H1 (cell line): Measurements from ENCODE around the gene U2AF1L4. TPM values are rescaled to one million over a fixed set of nuclear protein-coding genes. Genes with fewer than 3 reads are reported as not detected.

ENCODE experiments used
- CTCF ChIA-PET: fragments of 300-600 bp; sonication (Branson Sonifier 250); formaldehyde crosslinking; loops from one replicate; lab custom pipeline; 2021; ENCODE audit not compliant: partially characterized antibody; lab: Charles Lee
- POLR2A ChIA-PET: fragments of 300-600 bp; sonication (Branson Sonifier 250); formaldehyde crosslinking; loops from one replicate; lab custom pipeline; 2021; ENCODE audit warnings: inconsistent platforms; ENCODE audit not compliant: partially characterized antibody; lab: Charles Lee
- DNase-seq, 2 experiments: peaks; one replicate each; pipeline versions ENCODE4 v3.0.0 to v3.0.0-alpha.2; 2010 to 2022; ENCODE audit warnings: low spot score in 2 of 2, low read depth in 1 of 2, mixed read lengths in 1 of 2
- FAIRE-seq: peaks from 2 replicates; lab custom pipeline; 2011; peaks lifted over from hg19 to GRCh38; lab: Jason Lieb, UNC
- H2AFZ ChIP-seq: 2 replicates; pipeline ENCODE4 v1.8.1; 2012; ENCODE audit warnings: low read length, inconsistent platforms
- H2AK5ac ChIP-seq: 2 replicates; pipeline ENCODE4 v1.6.1; 2013; ENCODE audit warnings: low read depth, low read length
- H2BK120ac ChIP-seq: replicated peaks from 2 replicates; pipeline ENCODE3; 2013; ENCODE audit warnings: low read depth, low read length, inconsistent platforms
- H2BK12ac ChIP-seq: 2 replicates; pipeline ENCODE4 v1.6.1; 2013; ENCODE audit warnings: low read depth, low read length
- H2BK15ac ChIP-seq: 2 replicates; pipeline ENCODE4 v1.6.1; 2013; ENCODE audit warnings: low read length
- H2BK20ac ChIP-seq: 2 replicates; pipeline ENCODE4 v1.6.1; 2013; ENCODE audit warnings: low read length
- H2BK5ac ChIP-seq: 2 replicates; pipeline ENCODE4 v1.6.1; 2013; ENCODE audit warnings: low read depth, low read length
- H3K14ac ChIP-seq: 2 replicates; pipeline ENCODE4 v1.6.1; 2013; ENCODE audit warnings: inconsistent platforms; ENCODE audit not compliant: insufficient read length
- H3K18ac ChIP-seq: 2 replicates; pipeline ENCODE4 v1.6.1; 2013; ENCODE audit warnings: low read length; ENCODE audit errors: extremely low read depth
- H3K23ac ChIP-seq: 2 replicates; pipeline ENCODE4 v1.6.1; 2013; ENCODE audit warnings: inconsistent platforms; ENCODE audit not compliant: insufficient read length
- H3K23me2 ChIP-seq: 2 replicates; pipeline ENCODE4 v1.6.1; 2013; ENCODE audit warnings: low read depth, low read length
- H3K27ac ChIP-seq: 2 replicates; pipeline ENCODE4 v1.6.1; 2011; ENCODE audit warnings: low read depth, low read length, inconsistent platforms
- H3K27me3 ChIP-seq, 4 experiments: replicated peaks in 1 of 4; 1 replicate in 1 of 4; 2 replicates in 3 of 4; pipeline versions ENCODE4 v1.6.1 to v1.8.1; 2011 to 2013; ENCODE audit warnings: low read length in 3 of 4, mild to moderate bottlenecking in 3 of 4, inconsistent platforms in 2 of 4, mixed read lengths in 2 of 4, moderate library complexity in 1 of 4; ENCODE audit not compliant: control insufficient read depth in 3 of 4, insufficient read depth in 3 of 4; ENCODE audit errors: extremely low read depth in 1 of 4
- H3K36me3 ChIP-seq, 4 experiments: 2 replicates each; pipeline versions ENCODE4 v1.6.1 to v1.8.1; 2011 to 2013; ENCODE audit warnings: mild to moderate bottlenecking in 4 of 4, low read length in 3 of 4, moderate library complexity in 2 of 4, control low read depth in 1 of 4, inconsistent platforms in 1 of 4; ENCODE audit not compliant: insufficient read depth in 4 of 4, control insufficient read depth in 2 of 4
- H3K4ac ChIP-seq: replicated peaks from 2 replicates; pipeline ENCODE3; 2013; ENCODE audit warnings: low read length, low read depth, mixed read lengths, inconsistent platforms; ENCODE audit not compliant: insufficient read length
- H3K4me1 ChIP-seq, 4 experiments: replicated peaks in 1 of 4; 1 replicate in 1 of 4; 2 replicates in 3 of 4; pipeline versions ENCODE4 v1.6.1 to v1.8.1; 2011 to 2013; ENCODE audit warnings: low read length in 3 of 4, inconsistent platforms in 2 of 4, mixed read lengths in 1 of 4; ENCODE audit not compliant: insufficient read depth in 4 of 4, control insufficient read depth in 3 of 4
- H3K4me2 ChIP-seq, 2 experiments: 2 replicates each; pipeline versions ENCODE4 v1.6.1 to v1.8.1; 2011 to 2013; ENCODE audit warnings: low read depth in 2 of 2, low read length in 2 of 2, control low read depth in 1 of 2, inconsistent platforms in 1 of 2, mild to moderate bottlenecking in 1 of 2; ENCODE audit not compliant: insufficient read depth in 1 of 2
- H3K4me3 ChIP-seq, 4 experiments: fragments of 200-600, 300-600 bp in 1 of 4; sonication (generic), shearing (Covaris generic), sonication (Bioruptor Twin) in 1 of 4; 2 replicates each; pipeline versions ENCODE4 v1.5.1 to v1.8.1; 2011 to 2016; ENCODE audit warnings: low read length in 4 of 4, low read depth in 3 of 4, control low read depth in 2 of 4, inconsistent platforms in 2 of 4, mild to moderate bottlenecking in 2 of 4, mixed read lengths in 1 of 4, moderate library complexity in 1 of 4; ENCODE audit not compliant: insufficient read depth in 2 of 4; ENCODE audit errors: extremely low read depth in 1 of 4
- H3K56ac ChIP-seq: replicated peaks from 2 replicates; pipeline ENCODE3; 2013; ENCODE audit warnings: low read depth, mild to moderate bottlenecking, mixed read lengths, low read length, inconsistent platforms; ENCODE audit not compliant: insufficient read length
- H3K79me1 ChIP-seq: 2 replicates; pipeline ENCODE4 v1.6.1; 2013; ENCODE audit warnings: low read depth, low read length, control low read depth
- H3K79me2 ChIP-seq, 2 experiments: 2 replicates each; pipeline versions ENCODE4 v1.6.1 to v1.8.1; 2012 to 2013; ENCODE audit warnings: low read length in 2 of 2, mild to moderate bottlenecking in 2 of 2, inconsistent platforms in 1 of 2; ENCODE audit not compliant: insufficient read depth in 2 of 2, control insufficient read depth in 1 of 2
- H3K9ac ChIP-seq, 4 experiments: replicated peaks in 1 of 4; 1 replicate in 1 of 4; 2 replicates in 3 of 4; pipeline versions ENCODE4 v1.6.1 to v1.8.1; 2011 to 2013; ENCODE audit warnings: low read depth in 3 of 4, low read length in 3 of 4, control low read depth in 2 of 4, mild to moderate bottlenecking in 2 of 4, moderate library complexity in 2 of 4, inconsistent platforms in 1 of 4; ENCODE audit errors: extremely low read depth in 1 of 4
- H3K9me3 ChIP-seq, 2 experiments: 2 replicates each; pipeline versions ENCODE4 v1.6.1 to v1.8.1; 2012 to 2013; ENCODE audit warnings: mild to moderate bottlenecking in 2 of 2, moderate library complexity in 2 of 2, control low read depth in 1 of 2, inconsistent platforms in 1 of 2, low read depth in 1 of 2, low read length in 1 of 2, mixed read lengths in 1 of 2; ENCODE audit not compliant: insufficient read depth in 2 of 2
- H4K20me1 ChIP-seq, 2 experiments: replicated peaks in 1 of 2; 2 replicates each; pipeline versions ENCODE3 to v1.8.1; 2011 to 2013; ENCODE audit warnings: inconsistent platforms in 2 of 2, low read length in 2 of 2, mild to moderate bottlenecking in 1 of 2; ENCODE audit not compliant: insufficient read depth in 2 of 2, control insufficient read depth in 1 of 2
- H4K5ac ChIP-seq: 2 replicates; pipeline ENCODE4 v1.6.1; 2013; ENCODE audit warnings: low read length, low read depth, mixed read lengths, inconsistent platforms; ENCODE audit not compliant: insufficient read length
- H4K8ac ChIP-seq: 2 replicates; pipeline ENCODE4 v1.8.0; 2013; ENCODE audit warnings: mild to moderate bottlenecking, moderate library complexity, low read length, inconsistent platforms; ENCODE audit not compliant: insufficient read depth; ENCODE audit errors: extremely low read depth
- H4K91ac ChIP-seq: replicated peaks from 2 replicates; pipeline ENCODE3; 2013; ENCODE audit warnings: low read length, mixed read lengths, inconsistent platforms; ENCODE audit not compliant: insufficient read length
- RAD21 ChIP-seq, 2 experiments: IDR thresholded peaks in 1 of 2; conservative IDR thresholded peaks in 1 of 2; 2 replicates each; pipeline ENCODE4 v1.6.1; 2011; ENCODE audit warnings: low read depth in 2 of 2, low read length in 2 of 2, improper control_type of control experiment in 1 of 2, inconsistent platforms in 1 of 2, mild to moderate bottlenecking in 1 of 2, moderate library complexity in 1 of 2
- WGBS, 2 experiments: shearing (Covaris generic) in 1 of 2; methylation state at CpG; one replicate each; pipeline versions ENCODE4 v1.1.6 to v1.1.7; 2013 to 2015; ENCODE audit warnings: low lambda C conversion rate in 2 of 2, mixed read lengths in 2 of 2, inconsistent platforms in 1 of 2, low coverage in 1 of 2, missing lambda C conversion rate in 1 of 2; ENCODE audit not compliant: insufficient replicate concordance in 2 of 2, insufficient coverage in 1 of 2, insufficient read length in 1 of 2; ENCODE audit errors: extremely low coverage in 1 of 2, missing lambda C conversion rate in 1 of 2; 5-methylcytosine and 5-hydroxymethylcytosine counted together
- polyA plus RNA-seq, 7 experiments: library from polyadenylated mRNA; depleted of rRNA in 3 of 7; stranded (reverse) in 5 of 7; unstranded in 2 of 7; fragments of >200 nt in 5 of 7; fragments of 200-250 nt in 2 of 7; gene quantifications; 1 replicate in 5 of 7; 2 replicates in 1 of 7; 4 replicates in 1 of 7; pipeline versions ENCODE4 v1.2.1 to v1.2.3, GENCODE V29; 2011 to 2013; ENCODE audit warnings: missing spikeins in 2 of 7, mixed read lengths in 2 of 7
- total RNA-seq: library from RNA; stranded (reverse); fragmentation: NEBNext Ultra II Directional; extraction: Animal tissue kit (Norgen Biotek cat#: 25700); gene quantifications from 2 replicates; pipeline ENCODE4 v1.2.1, GENCODE V29; 2021

The U2AF1L4 gene
- total and polyA plus RNA-seq, 2 of the 8 experiments (the other 6 are each of a cell fraction or from before 2014, with no cell fraction given), result 15.1 to 32.7 TPM

GRCh38 chr19:35729021-35729420 lies 16.2 kb downstream of the U2AF1L4 start:
- H3K9me3 ChIP-seq, result no peaks in the 10 kb centered on the region
- H2BK20ac ChIP-seq, result no peak overlapping the region
- POLR2A ChIA-PET, result interaction anchor here (2.4 to 6.1 kb wide), 2 partner anchors 7 to 11 kb away, joined by 12 to 39 read pairs; no protein-coding TSS in a partner anchor
- H3K9ac ChIP-seq, result no peak overlapping the region
- H3K79me2 ChIP-seq, result no peaks in the 10 kb centered on the region
- H3K36me3 ChIP-seq, result peaks cover 36 to 74% (median 72%) of the 10 kb centered on the region in 4 experiments
- H3K27me3 ChIP-seq, result no peaks in the 10 kb centered on the region
- H4K5ac ChIP-seq, result no peak overlapping the region
- no peak overlapping the region for H3K4ac ChIP-seq
- H2AK5ac ChIP-seq, result no peak overlapping the region
- H2AFZ ChIP-seq, result no peak overlapping the region
- no peak overlapping the region for H4K91ac ChIP-seq
- no peak overlapping the region for H3K4me2 ChIP-seq
- no peak overlapping the region for H2BK120ac ChIP-seq
- H3K79me1 ChIP-seq, result no peaks in the 10 kb centered on the region
- no peak overlapping the region for H3K27ac ChIP-seq
- H4K20me1 ChIP-seq, result peaks cover 12 to 20% of the 10 kb centered on the region in 2 experiments
- no peak overlapping the region for H3K4me3 ChIP-seq
- H3K18ac ChIP-seq, result no peak overlapping the region
- no peaks in the 10 kb centered on the region for H3K23me2 ChIP-seq
- no peak overlapping the region for H2BK12ac ChIP-seq
- no peak overlapping the region for H3K23ac ChIP-seq
- no peak for DNase-seq
- WGBS, 2 experiments, result 95% methylated on average over 18 of the region's 18 CpGs; no CpG with 5 or more reads in 1 of the 2 experiments
- no peak for FAIRE-seq
- H3K14ac ChIP-seq, result no peak overlapping the region
- H3K4me1 ChIP-seq, result no peaks in the 10 kb centered on the region
- no peak overlapping the region for H2BK5ac ChIP-seq
- CTCF ChIA-PET, result interaction anchor here (1.5 to 11.8 kb wide), 2 partner anchors 9 to 34 kb away, joined by 3 to 80 read pairs; partner anchors contain the start of gene IGFLR1
- H4K8ac ChIP-seq, result no peak overlapping the region
- H2BK15ac ChIP-seq, result no peak overlapping the region
- no peak overlapping the region for H3K56ac ChIP-seq
- no peak for TF ChIP-seq RAD21 (IDR thresholded peaks at IDR 0.05 in 1 of 2, conservative IDR thresholded peaks at IDR 0.05 in 1 of 2; ENCODE audit: low read depth in 2 of 2, low read length in 2 of 2)
